Measurements from ENCODE around the gene EXOSC6. TPM values are rescaled to one million over a fixed set of nuclear protein-coding genes. Genes with fewer than 3 reads are reported as not detected.
A peak's percentile ranks its signal among the peaks of the same experiment; 100 is the strongest.

EXOSC6 gene
- polyA plus RNA-seq, 3 donors = 1.7 to 6.4 (median 4.1) TPM

DNA sequence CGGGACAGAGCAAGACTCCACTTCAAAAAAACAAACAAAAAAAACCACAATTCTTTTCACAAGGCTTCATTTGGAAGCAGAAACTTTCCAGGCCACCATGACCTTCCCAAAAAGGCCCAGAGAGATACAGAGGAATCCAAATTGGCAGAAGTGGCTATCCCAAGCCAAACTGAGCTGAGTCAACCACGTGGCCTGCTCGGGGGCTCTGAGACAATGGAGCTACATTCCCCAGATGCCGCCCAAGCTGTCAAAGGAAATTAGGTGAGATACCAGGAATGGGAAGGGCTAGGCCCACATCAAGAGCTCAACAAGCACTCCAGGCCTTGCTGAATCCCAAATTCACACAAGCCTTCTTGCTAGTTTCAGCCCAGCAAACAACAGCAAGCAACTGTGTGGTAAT is 5.7 kb upstream of the EXOSC6 start:
- no peaks in the 10 kb centered on the region for H3K27me3 Mint-ChIP-seq (ENCODE audit: low read depth in 3 of 3)
- H3K9me3 ChIP-seq (replicated peaks in 1 of 2; ENCODE audit: control insufficient read depth in 1 of 2, insufficient read depth in 1 of 2, low read length in 2 of 2) = no peaks in the 10 kb centered on the region
- H3K4me1 ChIP-seq (ENCODE audit: control insufficient read depth in 1 of 2, insufficient read depth in 2 of 2, low read length in 2 of 2) = no peaks in the 10 kb centered on the region
- no peak overlapping the region for H3K9ac ChIP-seq (ENCODE audit: insufficient read depth, low read length, poor library complexity, severe bottlenecking)
- peaks cover 0 to 1% (median 0%) of the 10 kb centered on the region in 7 donors for H3K9me3 Mint-ChIP-seq
- peaks cover 42 to 74% of the 10 kb centered on the region in 2 donors for H3K36me3 ChIP-seq (replicated peaks in 1 of 2; ENCODE audit: control insufficient read depth in 1 of 2, insufficient read depth in 2 of 2, low read length in 2 of 2)
- no peaks in the 10 kb centered on the region for H4K20me1 ChIP-seq (ENCODE audit: insufficient read depth, low read length)
- no peak overlapping the region for H3K27ac ChIP-seq (ENCODE audit: low read depth in 1 of 2, low read length in 2 of 2)
- no peak overlapping the region for H3K27ac Mint-ChIP-seq
- H3K4me2 ChIP-seq (replicated peaks; ENCODE audit: extremely low read depth, low read length, poor library complexity, severe bottlenecking) = no peak overlapping the region
- H2AFZ ChIP-seq (ENCODE audit: insufficient read depth, low read depth, low read length, poor library complexity, severe bottlenecking) = no peak overlapping the region
- intact Hi-C loops (cut with micrococcal nuclease) = no loop called here
- 90% methylated on average over 2 of the region's 4 CpGs for WGBS (ENCODE audit: insufficient coverage)
- no peak for DNase-seq
- TF ChIP-seq, protein P1, sequence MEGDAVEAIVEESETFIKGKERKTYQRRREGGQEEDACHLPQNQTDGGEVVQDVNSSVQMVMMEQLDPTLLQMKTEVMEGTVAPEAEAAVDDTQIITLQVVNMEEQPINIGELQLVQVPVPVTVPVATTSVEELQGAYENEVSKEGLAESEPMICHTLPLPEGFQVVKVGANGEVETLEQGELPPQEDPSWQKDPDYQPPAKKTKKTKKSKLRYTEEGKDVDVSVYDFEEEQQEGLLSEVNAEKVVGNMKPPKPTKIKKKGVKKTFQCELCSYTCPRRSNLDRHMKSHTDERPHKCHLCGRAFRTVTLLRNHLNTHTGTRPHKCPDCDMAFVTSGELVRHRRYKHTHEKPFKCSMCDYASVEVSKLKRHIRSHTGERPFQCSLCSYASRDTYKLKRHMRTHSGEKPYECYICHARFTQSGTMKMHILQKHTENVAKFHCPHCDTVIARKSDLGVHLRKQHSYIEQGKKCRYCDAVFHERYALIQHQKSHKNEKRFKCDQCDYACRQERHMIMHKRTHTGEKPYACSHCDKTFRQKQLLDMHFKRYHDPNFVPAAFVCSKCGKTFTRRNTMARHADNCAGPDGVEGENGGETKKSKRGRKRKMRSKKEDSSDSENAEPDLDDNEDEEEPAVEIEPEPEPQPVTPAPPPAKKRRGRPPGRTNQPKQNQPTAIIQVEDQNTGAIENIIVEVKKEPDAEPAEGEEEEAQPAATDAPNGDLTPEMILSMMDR (IDR thresholded peaks at IDR 0.05) = no peak
- peaks cover 2% of the 10 kb centered on the region for H3K4me1 Mint-ChIP-seq
- H3K36me3 Mint-ChIP-seq = peaks cover 53 to 87% of the 10 kb centered on the region in 2 donors
- H3K79me2 ChIP-seq (ENCODE audit: insufficient read depth, low read length) = no peaks in the 10 kb centered on the region
- H3K4me3 Mint-ChIP-seq = no peak overlapping the region
- H3K27me3 ChIP-seq (ENCODE audit: control insufficient read depth in 2 of 2, insufficient read depth in 2 of 2, low read length in 2 of 2) = no peaks in the 10 kb centered on the region
- no peak overlapping the region for H3K4me3 ChIP-seq (replicated peaks in 1 of 3; ENCODE audit: low read depth in 2 of 3, low read length in 3 of 3)

DNA sequence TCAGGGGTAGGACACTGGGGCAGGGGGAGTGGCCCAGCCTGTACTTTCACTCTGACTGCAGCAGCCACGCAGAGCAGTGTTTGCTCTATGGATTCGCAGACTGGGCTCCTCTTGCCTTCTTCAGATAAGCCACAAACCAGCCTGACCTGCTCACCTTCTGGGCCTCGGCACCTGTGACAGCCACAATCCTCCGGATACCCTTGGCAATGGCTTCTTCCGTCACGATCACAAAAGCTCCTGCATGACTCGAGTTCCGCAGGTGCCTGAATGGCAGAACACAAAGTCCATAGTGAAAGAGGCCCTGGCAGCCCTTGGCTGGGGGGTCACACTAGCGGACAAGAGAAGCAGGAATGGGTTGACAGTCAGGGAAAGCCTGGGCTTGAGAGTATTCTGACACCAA is 3.8 kb upstream of the EXOSC6 start:
- Histone ChIP-seq H3K9ac (ENCODE audit: insufficient read depth, low read length, poor library complexity, severe bottlenecking) (no peak overlapping the region), H3K27ac (ENCODE audit: low read depth in 1 of 2, low read length in 2 of 2) (no peak overlapping the region), H3K36me3 (replicated peaks in 1 of 2; ENCODE audit: control insufficient read depth in 1 of 2, insufficient read depth in 2 of 2, low read length in 2 of 2) (peaks cover 33 to 58% of the 10 kb centered on the region in 2 donors), H3K27me3 (ENCODE audit: control insufficient read depth in 2 of 2, insufficient read depth in 2 of 2, low read length in 2 of 2) (no peaks in the 10 kb centered on the region), H3K4me2 (replicated peaks; ENCODE audit: extremely low read depth, low read length, poor library complexity, severe bottlenecking) (no peak overlapping the region), H3K79me2 (ENCODE audit: insufficient read depth, low read length) (peaks cover 6% of the 10 kb centered on the region), H3K9me3 (replicated peaks in 1 of 2; ENCODE audit: control insufficient read depth in 1 of 2, insufficient read depth in 1 of 2, low read length in 2 of 2) (no peaks in the 10 kb centered on the region), H2AFZ (ENCODE audit: insufficient read depth, low read depth, low read length, poor library complexity, severe bottlenecking) (no peak overlapping the region), H3K4me1 (ENCODE audit: control insufficient read depth in 1 of 2, insufficient read depth in 2 of 2, low read length in 2 of 2) (peaks cover 4 to 6% of the 10 kb centered on the region in 2 donors), H4K20me1 (ENCODE audit: insufficient read depth, low read length) (peaks cover 6% of the 10 kb centered on the region), H3K4me3 (replicated peaks in 1 of 3; ENCODE audit: low read depth in 2 of 3, low read length in 3 of 3) (no peak overlapping the region)
- WGBS (ENCODE audit: insufficient coverage) = 96% methylated on average over 8 of the region's 9 CpGs
- TF ChIP-seq, protein P1 (IDR thresholded peaks at IDR 0.05) = no peak
- Mint-ChIP-seq H3K4me1 (peaks cover 7% of the 10 kb centered on the region), H3K4me3 (no peak overlapping the region), H3K27me3 (ENCODE audit: low read depth in 3 of 3) (no peaks in the 10 kb centered on the region), H3K9me3 (peaks cover 0 to 4% (median 0%) of the 10 kb centered on the region in 7 donors), H3K27ac (peak overlapping the region in 1 of 7 donors; percentile 48), H3K36me3 (peaks cover 47 to 75% of the 10 kb centered on the region in 2 donors)
- intact Hi-C loops (cut with micrococcal nuclease) = no loop called here
- no peak for DNase-seq
